Thymus (tissue), 11 donors: Measurements from ENCODE around the gene PPP1R15A. TPM values are rescaled to one million over a fixed set of nuclear protein-coding genes. Genes with fewer than 3 reads are reported as not detected.
"Not testable (repeated sequence)": the region's sequence is repeated elsewhere in the genome, so short reads cannot be mapped to it uniquely, and the experiment has no call there.

Source experiments
- DNase-seq, 9 donors: peaks; one replicate each; pipeline ENCODE4 v3.0.0-alpha.2; 2013; ENCODE audit warnings: low spot score in 9 of 9, low read depth in 6 of 9, missing footprints in 1 of 9
- H3K27ac ChIP-seq, 2 donors: one replicate each; pipeline ENCODE4 v1.5.1; 2013; ENCODE audit warnings: control low read depth in 1 of 2, low read depth in 1 of 2, low read length in 1 of 2, mild to moderate bottlenecking in 1 of 2, moderate library complexity in 1 of 2
- H3K27me3 ChIP-seq, 2 donors: one replicate each; pipeline ENCODE4 v1.5.1; 2013; ENCODE audit warnings: low read length in 1 of 2; ENCODE audit not compliant: control insufficient read depth in 2 of 2, insufficient read depth in 1 of 2
- H3K36me3 ChIP-seq, 2 donors: one replicate each; pipeline ENCODE4 v1.5.1; 2013; ENCODE audit warnings: low read length in 1 of 2, mild to moderate bottlenecking in 1 of 2, moderate library complexity in 1 of 2; ENCODE audit not compliant: control insufficient read depth in 2 of 2, insufficient read depth in 2 of 2
- H3K4me1 ChIP-seq, 2 donors: one replicate each; pipeline ENCODE4 v1.5.1; 2013; ENCODE audit warnings: low read length in 2 of 2; ENCODE audit not compliant: control insufficient read depth in 2 of 2, insufficient read depth in 2 of 2
- H3K4me3 ChIP-seq, 2 donors: one replicate each; pipeline ENCODE4 v1.5.1; 2013; ENCODE audit warnings: low read length in 2 of 2, control low read depth in 1 of 2, mild to moderate bottlenecking in 1 of 2
- H3K9me3 ChIP-seq, 2 donors: one replicate each; pipeline ENCODE4 v1.5.1; 2013; ENCODE audit warnings: low read length in 1 of 2, mild to moderate bottlenecking in 1 of 2; ENCODE audit not compliant: control insufficient read depth in 2 of 2, insufficient read depth in 1 of 2
- WGBS: extraction: QIAGEN DNeasy Blood & Tissue Kit; methylation state at CpG from one replicate; pipeline ENCODE4 v1.1.7; 2013; 5-methylcytosine and 5-hydroxymethylcytosine counted together
- polyA plus RNA-seq: library from polyadenylated mRNA; stranded (reverse); fragments of 200-250 nt; gene quantifications from one replicate; pipeline ENCODE4 v1.2.3, GENCODE V29; 2013
- total RNA-seq: library from RNA; stranded (reverse); fragments of 120-200 nt; gene quantifications from one replicate; pipeline ENCODE4 v1.2.4, GENCODE V29; 2013
- donor health status: healthy.

PPP1R15A gene
- total and polyA plus RNA-seq, 2 donors: 12.1 to 40.0 TPM

- Histone ChIP-seq H3K4me3 (no peak overlapping the region), H3K4me1 (no peaks in the 10 kb centered on the region), H3K27me3 (no peaks in the 10 kb centered on the region), H3K27ac (no peak overlapping the region), H3K36me3 (no peaks in the 10 kb centered on the region), H3K9me3 (peaks cover 0 to 6% of the 10 kb centered on the region in 2 donors)
- WGBS: 96% methylated on average over 7 of the region's 7 CpGs
- DNase-seq: no peak
Observed at GRCh38 chr19:48883726-48884125, 11.5 kb downstream of the PPP1R15A start.

DNA sequence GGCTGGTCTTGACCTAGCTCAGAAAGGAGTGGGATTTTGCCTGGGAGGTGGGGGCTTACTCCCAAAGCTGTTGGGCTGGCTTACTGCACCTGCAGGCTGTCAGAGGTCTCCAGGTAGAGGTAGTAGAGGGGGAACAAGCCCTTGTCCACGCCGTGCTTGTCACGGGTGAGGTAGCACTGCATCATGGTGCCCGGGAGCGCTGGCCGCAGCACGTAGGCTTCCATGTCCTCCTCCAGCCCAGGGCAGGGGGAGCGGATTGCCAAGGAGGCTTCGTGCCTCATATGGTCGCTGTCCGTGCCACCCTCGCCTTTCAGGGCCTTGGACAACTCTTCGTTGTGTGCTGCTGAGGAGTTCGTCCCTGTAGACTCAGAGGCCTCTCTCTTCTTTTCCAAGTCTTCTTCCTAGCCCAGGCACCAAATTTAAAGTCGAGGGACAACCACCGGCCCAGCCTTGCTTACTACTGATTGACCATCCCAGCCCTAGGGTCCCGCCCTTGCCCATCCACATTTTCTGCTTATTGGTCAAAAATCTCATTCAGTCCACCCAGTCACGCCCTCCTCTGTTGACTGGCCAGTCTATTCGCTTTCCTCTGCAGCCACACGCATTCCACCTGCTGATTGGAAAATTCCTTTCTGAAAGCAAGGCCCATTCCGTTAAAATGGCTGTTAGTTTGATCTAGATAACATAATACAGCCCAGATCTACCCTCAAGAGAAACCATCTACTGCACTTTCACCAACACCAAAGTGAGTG lies 15.8 kb downstream of the PPP1R15A start:
- Histone ChIP-seq H3K36me3 (no peaks in the 10 kb centered on the region), H3K4me3 (no peak overlapping the region), H3K9me3 (no peaks in the 10 kb centered on the region), H3K27me3 (peaks cover 0 to 17% of the 10 kb centered on the region in 2 donors), H3K4me1 (no peaks in the 10 kb centered on the region), H3K27ac (no peak overlapping the region)
- no peak for DNase-seq
- WGBS: 96% methylated on average over 21 of the region's 21 CpGs

- not testable (repeated sequence) for H3K4me3 ChIP-seq, H3K4me1 ChIP-seq, H3K36me3 ChIP-seq, H3K27ac ChIP-seq, DNase-seq, H3K9me3 ChIP-seq
- WGBS: 87% methylated on average over 2 of the region's 3 CpGs
- H3K27me3 ChIP-seq: peaks cover 0 to 29% of the 10 kb centered on the region in 2 donors
Observed at GRCh38 chr19:48889496-48889895, 17.3 kb downstream of the PPP1R15A start.

GRCh38 chr19:48890551-48890950 lies 18.3 kb downstream of the PPP1R15A start:
- Histone ChIP-seq H3K4me3 (no peak overlapping the region), H3K36me3 (no peaks in the 10 kb centered on the region), H3K4me1 (peaks cover 0 to 2% of the 10 kb centered on the region in 2 donors), H3K27me3 (peaks cover 2 to 39% of the 10 kb centered on the region in 2 donors), H3K27ac (no peak overlapping the region), H3K9me3 (no peaks in the 10 kb centered on the region)
- no peak for DNase-seq
- WGBS: 94% methylated on average over 4 of the region's 4 CpGs

- WGBS: 61% methylated on average over 21 of the region's 21 CpGs
- DNase-seq: no peak
- H3K27me3 ChIP-seq: peaks cover 15 to 61% of the 10 kb centered on the region in 2 donors
- H3K4me3 ChIP-seq: no peak overlapping the region
- H3K27ac ChIP-seq: no peak overlapping the region
- no peaks in the 10 kb centered on the region for H3K9me3 ChIP-seq
- peaks cover 2 to 17% of the 10 kb centered on the region in 2 donors for H3K4me1 ChIP-seq
- H3K36me3 ChIP-seq: no peaks in the 10 kb centered on the region
Observed at GRCh38 chr19:48895226-48895625, 23.0 kb downstream of the PPP1R15A start.

DNA sequence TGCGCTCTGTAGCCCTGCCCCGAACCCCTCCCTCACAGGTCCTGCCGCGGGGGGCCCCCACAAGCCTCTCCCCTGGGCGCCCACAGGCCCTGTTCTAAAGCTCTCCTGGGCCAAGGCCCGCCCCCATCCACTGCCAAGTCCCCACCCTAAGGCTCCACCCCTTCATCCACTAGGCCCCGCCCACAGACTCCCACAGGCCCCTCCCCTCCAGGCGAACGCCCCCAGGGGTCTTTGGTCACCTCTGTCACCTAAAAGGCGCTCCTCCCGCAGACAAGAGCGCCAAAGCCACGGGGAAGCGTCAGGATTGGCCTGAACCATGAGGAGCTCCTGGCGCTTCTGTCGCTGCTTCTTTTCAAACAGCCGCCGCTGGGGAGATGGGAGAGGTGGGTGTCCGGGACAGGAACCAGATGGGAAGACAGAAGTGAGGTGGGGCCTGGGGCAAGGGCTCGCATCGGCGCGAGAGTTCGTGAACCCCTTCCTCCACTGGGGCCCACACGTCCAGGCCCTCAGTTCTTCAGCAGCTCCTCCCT lies 24.0 kb downstream of the PPP1R15A start:
- H3K27ac ChIP-seq: no peak overlapping the region
- peaks cover 15 to 57% of the 10 kb centered on the region in 2 donors for H3K27me3 ChIP-seq
- H3K36me3 ChIP-seq: no peaks in the 10 kb centered on the region
- peak in 3 of 9 donors; percentile 31 to 72 (median 31) for DNase-seq
- WGBS: 20% methylated on average over 25 of the region's 25 CpGs
- peaks cover 6 to 27% of the 10 kb centered on the region in 2 donors for H3K4me1 ChIP-seq
- H3K9me3 ChIP-seq: no peaks in the 10 kb centered on the region
- H3K4me3 ChIP-seq: peak overlapping the region in 1 of 2 donors; percentile 30

DNA sequence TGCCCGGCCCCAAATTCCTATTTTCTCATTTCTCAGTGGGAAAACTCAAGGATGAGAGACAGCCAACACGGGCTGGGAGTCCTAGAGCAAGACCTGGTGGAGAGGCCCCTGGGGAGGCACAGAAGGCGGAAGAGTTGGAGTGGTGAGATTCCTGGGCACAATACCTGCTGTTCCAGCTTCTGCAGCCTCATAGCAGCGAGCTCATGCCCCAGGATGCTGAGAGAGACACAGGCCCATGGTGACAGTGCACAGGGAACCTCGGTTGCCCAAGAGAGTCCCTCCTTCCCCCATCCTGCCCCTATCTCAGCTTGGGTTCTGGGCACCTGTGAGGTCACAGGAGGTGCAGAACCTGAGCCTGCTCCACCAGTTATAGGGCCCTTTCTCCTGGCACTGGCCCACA lies 25.0 kb downstream of the PPP1R15A start:
- no peaks in the 10 kb centered on the region for H3K36me3 ChIP-seq
- H3K27me3 ChIP-seq: peaks cover 15 to 50% of the 10 kb centered on the region in 2 donors
- WGBS: 83% methylated on average over 5 of the region's 5 CpGs
- H3K4me3 ChIP-seq: no peak overlapping the region
- no peaks in the 10 kb centered on the region for H3K9me3 ChIP-seq
- H3K27ac ChIP-seq: no peak overlapping the region
- DNase-seq: no peak
- peaks cover 6 to 29% of the 10 kb centered on the region in 2 donors for H3K4me1 ChIP-seq

DNA sequence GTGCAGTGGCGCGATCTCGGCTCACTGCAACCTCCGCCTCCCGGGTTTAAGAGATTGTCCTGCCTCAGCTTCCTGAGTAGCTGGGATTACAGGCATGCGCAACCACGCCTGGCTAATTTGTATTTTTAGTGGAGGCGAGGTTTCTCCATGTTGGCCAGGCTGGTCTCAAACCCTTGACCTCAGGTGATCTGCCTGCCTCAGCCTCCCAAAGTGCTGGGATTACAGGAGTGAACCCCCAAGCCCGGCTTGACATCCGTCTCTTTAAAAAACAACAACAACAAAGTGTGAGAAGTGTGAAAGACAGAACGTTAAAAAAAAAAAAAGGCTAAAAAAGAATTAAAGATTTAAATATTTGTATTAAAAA lies 27.1 kb downstream of the PPP1R15A start:
- H3K36me3 ChIP-seq, H3K9me3 ChIP-seq, DNase-seq: not testable (repeated sequence)
- H3K4me3 ChIP-seq: peak overlapping the region; percentile 61 to 98
- peaks cover 6 to 29% of the 10 kb centered on the region in 2 donors for H3K4me1 ChIP-seq
- H3K27me3 ChIP-seq: peaks cover 15 to 33% of the 10 kb centered on the region in 2 donors
- WGBS: 90% methylated on average over 11 of the region's 11 CpGs
- peak overlapping the region in 1 of 2 donors; percentile 91 for H3K27ac ChIP-seq

DNA sequence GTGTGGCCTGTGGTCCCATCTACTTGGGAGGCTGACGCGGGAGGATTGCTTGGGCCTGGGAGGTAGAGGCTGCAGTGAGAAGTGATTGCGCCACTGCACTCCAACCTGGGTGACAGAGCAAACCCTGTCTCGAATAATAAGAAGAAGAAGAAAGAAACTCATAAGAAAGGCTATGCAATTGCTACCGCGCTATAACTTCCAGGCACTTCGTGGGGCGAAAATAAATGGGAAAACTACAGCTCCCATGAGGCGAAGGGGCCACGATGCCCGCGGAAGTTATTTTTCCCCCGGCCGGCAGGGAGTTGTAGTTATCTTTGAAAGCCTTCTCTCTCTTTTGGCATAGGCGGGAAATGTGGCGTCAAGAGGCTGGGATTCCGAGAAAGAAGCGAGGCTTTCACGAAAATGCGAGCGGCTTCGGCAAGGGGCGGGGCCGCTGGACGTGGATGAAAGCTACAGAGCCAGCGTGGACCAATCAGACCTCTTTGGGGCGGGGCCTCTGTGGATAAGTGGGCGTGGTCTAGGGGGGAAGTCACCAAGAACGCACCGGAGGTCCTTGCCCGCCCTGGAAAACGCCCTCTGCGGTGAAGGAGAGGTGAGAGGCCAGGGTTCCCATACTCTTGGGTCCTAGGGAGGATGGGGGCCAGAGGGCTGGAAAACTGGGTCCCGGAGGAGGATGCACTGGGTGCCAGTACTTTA lies 27.7 kb downstream of the PPP1R15A start, which contains the start of gene NUCB1:
TSS of gene NUCB1 (plus strand) at position 532 of the 696 bp plus-strand sequence. CDS start 485 bp downstream, outside the sequence.
- H3K27ac ChIP-seq: peak within 1 kb of the TSS; percentile 88 to 91
- peaks cover 13 to 28% of the 10 kb centered on the region in 2 donors for H3K27me3 ChIP-seq
- peak; percentile 92 to 99 (median 96) for DNase-seq
- whole genome bisulfite sequencing: 9% methylated on average over 34 of the region's 34 CpGs
- H3K4me3 ChIP-seq: peak within 1 kb of the TSS; percentile 61 to 98
- H3K36me3 ChIP-seq: peaks cover 3 to 9% of the 10 kb centered on the region in 2 donors
- H3K4me1 ChIP-seq: peaks cover 6 to 29% of the 10 kb centered on the region in 2 donors
- no peaks in the 10 kb centered on the region for H3K9me3 ChIP-seq
